ENCODE measurements around the gene UTP3. TPM values are rescaled to one million over a fixed set of nuclear protein-coding genes. Genes with fewer than 3 reads are reported as not detected.
A peak's percentile ranks its signal among the peaks of the same experiment; 100 is the strongest.

UTP3 gene
- total and polyA plus RNA-seq, 9 of the 15 experiments (the other 6 are each of a cell fraction or from before 2014, with no cell fraction given): 11.9 to 69.3 (median 34.0) TPM

DNA sequence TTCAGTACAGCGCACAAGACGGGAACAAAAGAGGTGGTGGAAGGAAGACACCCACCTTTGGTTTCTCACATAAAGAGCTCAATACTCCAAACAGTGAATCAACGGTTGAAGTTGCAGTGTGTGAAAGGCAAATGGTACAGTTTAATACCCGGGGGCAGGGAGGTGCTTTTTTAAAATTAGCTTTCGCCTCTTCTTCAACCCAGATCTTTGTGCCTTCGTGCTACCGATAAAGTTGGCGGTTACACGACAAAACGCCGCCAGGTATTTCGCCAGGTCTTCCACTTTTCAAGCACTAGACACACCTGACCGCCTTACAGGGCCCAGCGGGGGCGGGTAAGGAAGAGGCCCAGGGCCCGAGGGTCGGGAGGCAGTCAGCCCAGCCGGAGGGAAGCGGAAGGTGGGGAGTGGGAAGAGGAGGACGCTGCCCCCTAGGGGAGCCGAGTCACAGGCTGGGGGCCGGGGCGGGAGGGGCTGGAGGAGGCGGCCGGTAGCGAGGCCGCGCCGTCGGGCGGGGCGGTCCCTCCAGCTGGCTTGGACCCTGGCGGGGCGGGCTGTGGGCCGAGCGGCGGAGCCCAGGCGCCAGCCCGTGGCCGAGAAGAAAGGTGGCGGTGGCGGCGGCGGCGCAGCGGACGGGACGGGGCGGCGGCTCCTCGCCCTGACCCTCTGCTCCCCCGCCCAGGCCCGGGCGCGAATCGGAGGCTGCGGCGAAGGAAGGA is 16.0 kb downstream of the UTP3 start (continued):
- 0 out of 2 replicates have a peak, but pooled peaks have one; percentile 22 for TF ChIP-seq MGA (IDR thresholded peaks at IDR 0.05)
- 0 out of 2 replicates have a peak, but pooled peaks have one; percentile 22 for TF ChIP-seq BRD4 (IDR thresholded peaks at IDR 0.05)
- 0 out of 4 replicates have a peak, but pooled peaks of 1 of the 2 experiments have one; percentile 25 for TF ChIP-seq HDAC1 (IDR thresholded peaks at IDR 0.05)
- TF ChIP-seq CTBP1 (IDR thresholded peaks at IDR 0.05; ENCODE audit: borderline replicate concordance): peak; percentile 76; the same call in 1 of the 2 replicates
- TF ChIP-seq SAFB (IDR thresholded peaks at IDR 0.05; ENCODE audit: borderline replicate concordance, low read depth, low read length): no peak
- peak; percentile 34; the same call in 1 of the 2 replicates for TF ChIP-seq SP1 (CRISPR knock-in tag; IDR thresholded peaks at IDR 0.05)
- TF ChIP-seq ZNF511 (CRISPR knock-in tag; IDR thresholded peaks at IDR 0.05): no peak; the same call in 1 of the 2 replicates
- TF ChIP-seq KDM4B (IDR thresholded peaks at IDR 0.05; ENCODE audit: borderline replicate concordance in 2 of 2, low read depth in 1 of 2): peak in 1 of 2 experiments; percentile 84; a peak in 2 of 4 replicates

All from K562 (cell line).